Motor neuron (in vitro differentiated cells): ENCODE measurements around the gene FRS3. TPM values are rescaled to one million over a fixed set of nuclear protein-coding genes. Genes with fewer than 3 reads are reported as not detected.
"Not testable (repeated sequence)": the region's sequence is repeated elsewhere in the genome, so short reads cannot be mapped to it uniquely, and the experiment has no call there.

ENCODE experiments used
- ATAC-seq, 8 experiments: fragments of 200-7000 bp; cut with Tn5 transposase; replicated peaks in 6 of 8; 2 replicates each; pipeline ENCODE4 v1.8.0; 2021; ENCODE audit warnings: mild to moderate bottlenecking in 8 of 8, moderate library complexity in 8 of 8
- H3K27ac ChIP-seq, 2 donors: fragments of 250-450 bp; sonication (Bioruptor Pico); 2 replicates each; pipeline ENCODE4 v1.9.0; 2021; ENCODE audit warnings: antibody characterized with exemption in 2 of 2, mild to moderate bottlenecking in 2 of 2, moderate library complexity in 1 of 2
- H3K4me1 ChIP-seq, 2 donors: fragments of 250-450 bp; sonication (Bioruptor Pico); replicated peaks in 1 of 2; 2 replicates each; pipeline ENCODE4 v1.6.1; 2021; ENCODE audit warnings: antibody characterized with exemption in 2 of 2, mild to moderate bottlenecking in 2 of 2, moderate library complexity in 1 of 2
- H3K4me3 ChIP-seq, 5 donors: fragments of 250-450 bp; sonication (Bioruptor Pico); 2 replicates each; pipeline ENCODE4 v1.9.0; 2021; ENCODE audit warnings: antibody characterized with exemption in 5 of 5, mild to moderate bottlenecking in 5 of 5, moderate library complexity in 4 of 5
- WGBS, 10 experiments: fragments of 450-650 bp; shearing (Covaris generic); methylation state at CpG; one replicate each; pipeline ENCODE4 v1.0.0; 2022; 5-methylcytosine and 5-hydroxymethylcytosine counted together
- in situ Hi-C, 9 experiments: fragments of 400-800 bp; cut with MboI; loops; one replicate each; pipeline ENCODE4 v1.15.0; 2021; ENCODE audit warnings: low sequenced_read_pairs in 9 of 9, low pct_unique_long_range_greater_than_20kb in 2 of 9; ENCODE audit not compliant: unreplicated experiment in 9 of 9
- total RNA-seq, 8 experiments: library from RNA; unstranded; fragments of 300-600 nt; gene quantifications; 2 replicates each; pipeline versions ENCODE4 v1.2.3 to v1.2.4, GENCODE V29; 2022

The FRS3 gene
- total RNA-seq, 8 experiments from 2014 or later = 0.51 to 11.8 (median 9.0) TPM

GRCh38 chr6:41775293-41775882 is 4.3 kb downstream of the FRS3 start:
- Histone ChIP-seq H3K27ac (no peak overlapping the region), H3K4me1 (peaks cover 6 to 7% of the 10 kb centered on the region in 2 donors), H3K4me3 (no peak overlapping the region)
- ATAC-seq = no peak
- 50 to 92% (median 78%) methylated on average over 1 to 3 of the region's 13 CpGs; no CpG with 5 or more reads in 7 of the 10 experiments for WGBS, 10 experiments
- in situ Hi-C loops = loop anchor here in 7 of 9 experiments (10.0 to 25.0 kb wide), 3 partner anchors 137 to 269 kb away; partner anchors contain the start of genes BYSL (in 1 of the 7) and MED20 (in 1 of the 7)

DNA sequence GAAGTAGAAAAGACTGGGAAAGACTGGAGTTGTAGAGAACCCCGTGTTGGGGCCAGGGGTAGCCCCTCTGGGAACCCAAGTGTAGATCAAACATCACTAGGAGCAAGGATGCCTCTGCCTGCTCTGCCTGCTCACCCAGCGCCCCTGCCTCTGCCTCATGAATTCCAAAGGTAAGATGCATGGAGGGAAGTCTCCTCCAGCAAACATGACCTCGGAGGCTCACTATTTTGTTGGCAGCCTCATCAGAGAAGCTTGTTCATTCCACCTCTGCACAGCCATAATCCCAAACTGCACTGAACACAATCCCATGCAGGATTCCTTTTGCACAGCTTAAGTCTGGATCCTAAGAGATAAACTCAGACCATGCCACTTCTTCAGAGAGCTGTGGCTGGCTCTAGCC is 4.9 kb downstream of the FRS3 start:
- H3K4me1 ChIP-seq = peaks cover 6 to 7% of the 10 kb centered on the region in 2 donors
- 60 to 88% (median 81%) methylated on average over 1 to 3 of the region's 3 CpGs; no CpG with 5 or more reads in 4 of the 10 experiments for WGBS, 10 experiments
- in situ Hi-C loops = loop anchor here in 7 of 9 experiments (10.0 to 25.0 kb wide), 3 partner anchors 137 to 270 kb away; partner anchors contain the start of genes BYSL (in 1 of the 7) and MED20 (in 1 of the 7)
- H3K27ac ChIP-seq = no peak overlapping the region
- no peak overlapping the region for H3K4me3 ChIP-seq
- ATAC-seq = no peak

DNA sequence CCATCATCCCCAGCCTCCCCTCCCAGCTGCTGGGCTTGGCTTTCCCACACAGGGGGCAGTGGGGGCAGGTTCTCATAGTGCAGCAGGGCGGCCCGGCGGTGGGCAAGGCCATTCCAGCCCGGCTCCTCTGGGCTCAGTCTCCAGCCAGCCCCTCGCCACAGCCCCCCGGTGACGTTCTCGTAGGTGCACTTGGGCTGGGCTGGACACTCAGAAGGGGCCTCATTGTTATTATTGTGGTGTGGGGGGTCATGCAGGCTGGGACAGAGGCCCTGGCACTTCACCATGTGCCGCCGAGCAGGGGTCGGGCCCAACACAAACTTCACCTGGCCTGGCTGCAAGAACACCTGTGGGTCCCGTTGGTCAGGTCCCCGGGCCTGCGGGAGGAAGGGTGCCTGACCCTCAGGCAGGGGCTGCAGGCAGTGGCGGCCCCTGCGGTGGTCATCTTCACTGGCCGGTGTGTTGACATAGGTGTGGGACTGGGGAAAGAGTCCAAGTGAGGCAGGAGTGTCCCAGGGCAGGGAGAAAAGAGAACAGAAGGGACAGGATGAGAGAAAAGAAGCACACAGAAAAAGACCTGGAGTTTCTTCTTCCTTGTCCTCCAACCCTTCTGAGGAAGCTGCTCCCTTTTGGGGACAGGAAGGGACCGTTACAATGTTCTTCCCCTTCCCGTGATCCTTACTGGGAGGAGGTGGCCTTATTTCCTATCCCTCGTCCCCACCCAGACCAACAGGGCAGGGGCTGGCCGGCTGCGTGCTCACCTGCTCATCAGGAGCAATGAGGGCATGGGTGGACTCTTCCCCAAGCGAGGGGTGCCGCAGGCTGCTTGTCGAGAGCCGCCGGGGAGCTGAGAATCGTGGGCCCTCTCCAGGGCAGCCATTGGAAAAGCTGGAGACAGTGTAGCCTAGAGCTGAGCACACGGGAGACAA is 8.4 kb downstream of the FRS3 start:
- in situ Hi-C loops = loop anchor here in 1 of 9 experiments (10.0 kb wide), 1 partner anchor 273 kb away; no protein-coding TSS in a partner anchor

GRCh38 chr6:41770381-41771057 is 9.2 kb downstream of the FRS3 start:
- Histone ChIP-seq H3K4me1 (peaks cover 0 to 2% of the 10 kb centered on the region in 2 donors), H3K4me3 (no peak overlapping the region), H3K27ac (no peak overlapping the region)
- in situ Hi-C loops = loop anchor here in 1 of 9 experiments (10.0 kb wide), 1 partner anchor 274 kb away; no protein-coding TSS in a partner anchor
- ATAC-seq = no peak
- 80 to 100% (median 80%) methylated on average over 1 to 3 of the region's 30 CpGs; no CpG with 5 or more reads in 7 of the 10 experiments for WGBS, 10 experiments

More for the DNA sequence above, 8.4 kb downstream of the FRS3 start:
- 50 to 91% (median 80%) methylated on average over 2 to 12 of the region's 29 CpGs; no CpG with 5 or more reads in 3 of the 10 experiments for WGBS, 10 experiments
- no peak overlapping the region for H3K27ac ChIP-seq
- H3K4me1 ChIP-seq = peaks cover 0 to 2% of the 10 kb centered on the region in 2 donors
- ATAC-seq = peak in 2 of 8 experiments; percentile 4 to 9
- H3K4me3 ChIP-seq = no peak overlapping the region

DNA sequence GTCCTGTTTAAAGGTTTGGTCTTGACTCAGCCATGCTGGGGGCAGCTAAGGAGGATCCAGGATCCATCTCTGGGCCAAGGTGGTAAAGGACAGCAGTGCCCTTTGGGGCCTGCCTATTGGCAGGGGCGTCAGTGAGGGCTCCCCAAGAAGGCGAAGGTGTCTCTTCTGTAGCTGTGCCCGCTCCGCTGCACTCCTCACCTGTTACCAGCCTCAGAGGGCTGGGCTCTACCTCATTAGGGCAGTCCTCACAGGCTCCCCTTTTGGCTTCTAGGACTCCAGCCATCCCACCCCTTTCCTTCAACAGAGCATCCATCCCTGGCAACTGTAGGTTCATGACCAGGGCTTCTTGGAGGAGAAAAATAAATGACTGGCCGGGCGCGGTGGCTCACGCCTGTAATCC is 10.3 kb downstream of the FRS3 start:
- peaks cover 0 to 2% of the 10 kb centered on the region in 2 donors for H3K4me1 ChIP-seq
- H3K4me3 ChIP-seq = no peak overlapping the region
- WGBS, 10 experiments = 79 to 95% (median 93%) methylated on average over 4 to 7 of the region's 8 CpGs; no CpG with 5 or more reads in 7 of the 10 experiments
- ATAC-seq = no peak
- H3K27ac ChIP-seq = no peak overlapping the region
- in situ Hi-C loops = no loop called here

DNA sequence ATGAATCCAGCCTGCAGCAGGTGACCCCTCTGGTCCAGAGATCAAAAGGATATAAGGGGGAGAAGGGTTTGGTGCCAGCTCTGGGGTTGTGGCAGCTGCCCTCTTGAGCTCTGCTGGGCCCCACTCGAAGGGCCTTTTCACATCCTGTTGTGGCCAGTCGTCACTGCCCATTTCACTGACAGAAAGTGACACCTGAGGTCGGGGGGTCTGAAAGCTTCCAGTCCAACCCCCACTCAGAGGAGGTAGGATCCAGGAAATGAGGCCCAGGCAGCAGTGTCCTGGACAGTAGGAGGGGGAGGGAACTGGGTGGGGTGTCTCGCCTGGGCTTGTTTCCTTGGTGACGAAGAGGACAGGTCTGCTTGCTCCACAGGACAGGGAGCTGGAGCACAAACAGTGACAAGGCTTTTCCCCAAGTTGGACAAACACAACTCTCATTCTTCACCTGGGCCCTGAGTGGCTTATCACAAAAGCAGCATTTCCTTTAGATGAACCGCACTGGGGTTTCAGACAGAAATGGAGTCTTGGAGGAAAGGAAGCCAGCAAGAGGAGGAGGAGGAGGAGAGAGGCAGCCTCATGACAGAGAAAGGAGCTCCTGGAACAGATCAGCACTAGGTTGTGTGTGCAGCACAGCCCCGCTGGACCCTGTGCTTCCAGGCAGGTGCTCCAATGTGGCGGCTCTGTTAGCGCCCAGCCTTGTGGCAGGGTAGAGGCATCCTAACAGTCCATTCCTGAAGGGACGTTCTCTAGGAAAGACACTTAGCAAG is 11.0 kb downstream of the FRS3 start:
- 78 to 100% (median 89%) methylated on average over 2 to 5 of the region's 10 CpGs; no CpG with 5 or more reads in 4 of the 10 experiments for WGBS, 10 experiments
- H3K4me3 ChIP-seq = no peak overlapping the region
- no peak overlapping the region for H3K27ac ChIP-seq
- H3K4me1 ChIP-seq = peaks cover 0 to 8% of the 10 kb centered on the region in 2 donors
- ATAC-seq = peak in 6 of 8 experiments; percentile 25 to 66 (median 36)
- in situ Hi-C loops = no loop called here

GRCh38 chr6:41767112-41767833 is 12.4 kb downstream of the FRS3 start:
- in situ Hi-C loops = no loop called here
- peak; percentile 36 to 97 (median 64) for ATAC-seq
- no peak overlapping the region for H3K4me3 ChIP-seq
- no peak overlapping the region for H3K27ac ChIP-seq
- 7 to 90% (median 26%) methylated on average over 1 to 6 of the region's 12 CpGs; no CpG with 5 or more reads in 3 of the 10 experiments for WGBS, 10 experiments
- H3K4me1 ChIP-seq = peaks cover 0 to 10% of the 10 kb centered on the region in 2 donors

GRCh38 chr6:41766043-41766664 is 13.5 kb downstream of the FRS3 start:
- in situ Hi-C loops, H3K4me3 ChIP-seq, H3K27ac ChIP-seq, ATAC-seq: not testable (repeated sequence)
- 69 to 93% (median 81%) methylated on average over 2 to 4 of the region's 4 CpGs for whole genome bisulfite sequencing, 10 experiments
- peaks cover 0 to 10% of the 10 kb centered on the region in 2 donors for H3K4me1 ChIP-seq

DNA sequence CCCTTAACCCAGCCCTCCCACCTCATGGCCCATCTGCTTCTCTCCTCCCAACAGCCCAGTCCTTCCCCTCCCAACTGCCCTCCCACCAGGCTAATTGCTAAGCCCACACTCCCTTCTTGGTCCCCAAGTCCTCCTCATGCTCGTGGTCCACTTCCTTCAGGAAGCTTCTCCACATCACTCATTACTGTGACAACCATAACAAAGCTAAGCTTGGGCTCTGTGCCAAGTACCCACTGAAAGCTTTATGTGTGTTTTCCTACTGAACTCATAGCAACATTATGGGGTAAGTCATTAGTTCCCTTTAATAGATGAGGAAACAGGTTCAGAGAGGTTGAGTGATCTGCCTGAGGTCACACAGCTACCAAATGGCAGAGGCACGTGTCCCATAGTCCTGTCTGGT is 16.2 kb downstream of the FRS3 start:
- 20 to 60% methylated on average over 1 to 2 of the region's 2 CpGs; no CpG with 5 or more reads in 8 of the 10 experiments for WGBS, 10 experiments
- H3K4me1 ChIP-seq = peaks cover 0 to 8% of the 10 kb centered on the region in 2 donors
- no peak overlapping the region for H3K4me3 ChIP-seq
- no peak overlapping the region for H3K27ac ChIP-seq
- peak in 2 of 8 experiments; percentile 14 to 16 for ATAC-seq
- in situ Hi-C loops = no loop called here

- Histone ChIP-seq H3K4me3 (no peak overlapping the region), H3K4me1 (peaks cover 8 to 10% of the 10 kb centered on the region in 2 donors), H3K27ac (no peak overlapping the region)
- WGBS, 10 experiments = 50 to 67% (median 60%) methylated on average over 1 to 2 of the region's 2 CpGs; no CpG with 5 or more reads in 7 of the 10 experiments
- in situ Hi-C loops = no loop called here
- ATAC-seq = no peak
Measured at GRCh38 chr6:41759905-41760579, 19.7 kb downstream of the FRS3 start.
